Fibroblast of lung (primary cell): ENCODE measurements around the gene MKLN1.
A peak's percentile ranks its signal among the peaks of the same experiment; 100 is the strongest.

Experiments used
- EZH2 ChIP-seq: IDR thresholded peaks from 2 replicates; pipeline ENCODE4 v1.5.1; 2012; ENCODE audit warnings: low read length, control low read depth, mild to moderate bottlenecking; ENCODE audit errors: missing control alignments
- TF ChIP-seq, protein P1 (sequence below), 2 donors: IDR thresholded peaks in 1 of 2; conservative IDR thresholded peaks in 1 of 2; 1 replicate in 1 of 2; 2 replicates in 1 of 2; pipeline ENCODE4 v1.5.1; 2011 to 2012; ENCODE audit warnings: low read length in 2 of 2, control low read depth in 1 of 2, inconsistent platforms in 1 of 2, low read depth in 1 of 2, mild to moderate bottlenecking in 1 of 2

DNA sequence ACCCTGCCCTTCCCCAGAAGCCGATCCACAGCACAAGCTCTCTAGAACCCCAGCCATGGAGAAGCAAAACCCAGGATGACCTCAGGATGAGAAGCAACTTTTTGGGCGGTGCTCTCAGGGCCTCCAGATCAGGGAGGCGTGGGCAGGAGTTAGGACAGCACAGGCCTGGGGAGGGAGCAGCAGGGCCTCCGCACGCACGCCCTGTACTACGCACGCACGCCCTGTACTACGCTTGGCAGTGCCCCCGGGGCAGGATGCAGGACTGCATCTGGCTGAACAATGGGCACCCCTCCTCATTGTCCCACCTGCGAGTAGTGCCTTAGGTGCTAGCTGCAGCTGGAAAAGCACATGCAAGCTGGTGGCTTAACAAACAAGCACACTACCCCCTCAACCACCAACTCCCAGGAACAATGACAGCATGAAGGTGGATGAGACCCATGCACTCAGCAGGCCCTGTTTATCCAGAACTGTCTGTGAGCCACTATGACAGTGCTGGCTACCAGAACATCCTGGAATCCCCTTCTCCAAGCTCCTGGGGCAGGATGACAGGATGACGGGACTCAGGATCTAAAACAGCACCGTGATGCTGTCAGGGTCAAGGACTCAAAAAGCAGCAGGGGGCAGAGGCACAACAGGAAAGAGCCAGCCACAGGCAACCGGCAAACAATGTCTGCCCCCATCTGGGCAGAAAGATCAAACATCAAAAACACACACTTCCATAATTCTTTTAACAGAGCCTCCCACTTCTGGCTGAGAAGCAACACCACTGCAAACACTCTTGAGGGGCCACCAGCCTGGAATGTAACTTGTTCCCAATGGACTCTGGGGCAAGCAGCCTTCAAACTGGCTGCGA is 217.0 kb downstream of the MKLN1 start:
- TF ChIP-seq, protein P1, sequence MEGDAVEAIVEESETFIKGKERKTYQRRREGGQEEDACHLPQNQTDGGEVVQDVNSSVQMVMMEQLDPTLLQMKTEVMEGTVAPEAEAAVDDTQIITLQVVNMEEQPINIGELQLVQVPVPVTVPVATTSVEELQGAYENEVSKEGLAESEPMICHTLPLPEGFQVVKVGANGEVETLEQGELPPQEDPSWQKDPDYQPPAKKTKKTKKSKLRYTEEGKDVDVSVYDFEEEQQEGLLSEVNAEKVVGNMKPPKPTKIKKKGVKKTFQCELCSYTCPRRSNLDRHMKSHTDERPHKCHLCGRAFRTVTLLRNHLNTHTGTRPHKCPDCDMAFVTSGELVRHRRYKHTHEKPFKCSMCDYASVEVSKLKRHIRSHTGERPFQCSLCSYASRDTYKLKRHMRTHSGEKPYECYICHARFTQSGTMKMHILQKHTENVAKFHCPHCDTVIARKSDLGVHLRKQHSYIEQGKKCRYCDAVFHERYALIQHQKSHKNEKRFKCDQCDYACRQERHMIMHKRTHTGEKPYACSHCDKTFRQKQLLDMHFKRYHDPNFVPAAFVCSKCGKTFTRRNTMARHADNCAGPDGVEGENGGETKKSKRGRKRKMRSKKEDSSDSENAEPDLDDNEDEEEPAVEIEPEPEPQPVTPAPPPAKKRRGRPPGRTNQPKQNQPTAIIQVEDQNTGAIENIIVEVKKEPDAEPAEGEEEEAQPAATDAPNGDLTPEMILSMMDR (conservative IDR thresholded peaks at IDR 0.05 in 1 of 2, IDR thresholded peaks at IDR 0.05 in 1 of 2; ENCODE audit: low read depth in 1 of 2, low read length in 2 of 2), result peak in 1 of 2 donors; percentile 12
- no peak for TF ChIP-seq EZH2
